Measurements from ENCODE around the gene MYCBPAP. TPM values are rescaled to one million over a fixed set of nuclear protein-coding genes. Genes with fewer than 3 reads are reported as not detected.

Gene MYCBPAP
- total RNA-seq, 1 donor = 0.86 TPM

- no peak for DNase-seq (ENCODE audit: low read depth)
- H3K4me3 ChIP-seq (ENCODE audit: low read depth, low read length) = no peak overlapping the region
- no peak for TF ChIP-seq CTCF (IDR thresholded peaks at IDR 0.05; ENCODE audit: insufficient read depth, low read depth, low read length)
Observed at GRCh38 chr17:50563092-50563511, 54.9 kb downstream of the MYCBPAP start.

- no peak overlapping the region for H3K4me3 ChIP-seq (ENCODE audit: low read depth, low read length)
Observed at GRCh38 chr17:50564916-50565315, 56.7 kb downstream of the MYCBPAP start.

GRCh38 chr17:50565402-50566350 lies 57.4 kb downstream of the MYCBPAP start:
- no peak for DNase-seq (ENCODE audit: low read depth)
- TF ChIP-seq CTCF (IDR thresholded peaks at IDR 0.05; ENCODE audit: insufficient read depth, low read depth, low read length) = no peak

More at GRCh38 chr17:50564916-50565315, 56.7 kb downstream of the MYCBPAP start:
- DNase-seq (ENCODE audit: low read depth) = peak; percentile 54
- no peak for TF ChIP-seq CTCF (IDR thresholded peaks at IDR 0.05; ENCODE audit: insufficient read depth, low read depth, low read length)

GRCh38 chr17:50566886-50567285 lies 58.6 kb downstream of the MYCBPAP start:
- no peak for DNase-seq (ENCODE audit: low read depth)
- no peak for TF ChIP-seq CTCF (IDR thresholded peaks at IDR 0.05; ENCODE audit: insufficient read depth, low read depth, low read length)
- no peak overlapping the region for H3K4me3 ChIP-seq (ENCODE audit: low read depth, low read length)

More at GRCh38 chr17:50565402-50566350, 57.4 kb downstream of the MYCBPAP start:
- no peak overlapping the region for H3K4me3 ChIP-seq (ENCODE audit: low read depth, low read length)

- no peak for TF ChIP-seq CTCF (IDR thresholded peaks at IDR 0.05; ENCODE audit: insufficient read depth, low read depth, low read length)
- DNase-seq (ENCODE audit: low read depth) = no peak
- H3K4me3 ChIP-seq (ENCODE audit: low read depth, low read length) = no peak overlapping the region
Observed at GRCh38 chr17:50568659-50569058, 60.4 kb downstream of the MYCBPAP start.

GRCh38 chr17:50569592-50569991 lies 61.4 kb downstream of the MYCBPAP start:
- DNase-seq (ENCODE audit: low read depth) = no peak
- no peak overlapping the region for H3K4me3 ChIP-seq (ENCODE audit: low read depth, low read length)
- TF ChIP-seq CTCF (IDR thresholded peaks at IDR 0.05; ENCODE audit: insufficient read depth, low read depth, low read length) = no peak

All from fibroblast of villous mesenchyme (primary cell).